Measurements from ENCODE around the gene KDM4D.
"Not testable (repeated sequence)": the region's sequence is repeated elsewhere in the genome, so short reads cannot be mapped to it uniquely, and the experiment has no call there.

KDM4D gene

DNA sequence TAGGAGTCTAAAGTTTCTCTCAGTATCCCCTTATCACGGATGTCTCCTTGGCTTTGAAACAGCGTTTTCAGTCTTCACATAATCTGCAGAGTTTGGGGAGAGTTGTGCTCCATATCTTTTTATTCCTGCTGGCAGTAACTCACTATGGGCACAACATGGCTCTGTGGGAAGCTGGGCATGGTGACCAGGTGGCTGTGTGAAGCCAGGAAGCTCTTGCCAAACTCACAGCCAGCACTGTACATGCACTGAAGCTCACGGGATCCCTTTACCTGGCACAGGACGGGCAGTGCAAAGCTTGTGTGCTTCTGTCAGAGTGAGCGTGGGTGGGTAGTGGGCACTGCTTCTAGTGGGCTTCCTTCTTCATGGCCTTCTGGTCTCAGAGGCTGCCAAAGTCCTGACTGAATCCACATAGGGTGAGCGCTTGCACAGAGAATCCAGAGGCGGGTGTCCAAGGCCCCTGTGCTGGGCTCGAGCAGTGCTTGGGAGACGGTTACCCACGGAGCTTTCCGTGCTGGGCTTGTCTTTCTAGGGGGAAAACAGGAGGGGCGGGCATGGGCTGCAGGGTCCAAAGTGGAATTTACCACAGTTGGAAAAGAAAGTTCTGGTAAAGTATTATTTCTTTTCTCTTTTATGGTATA lies 40.8 kb downstream of the KDM4D start:
- no peak for DNase-seq (ENCODE audit: extremely low read depth, low read depth)
- no peak overlapping the region for H3K4me3 ChIP-seq (replicated peaks; ENCODE audit: low read depth, low read length)
- TF ChIP-seq, protein P1, sequence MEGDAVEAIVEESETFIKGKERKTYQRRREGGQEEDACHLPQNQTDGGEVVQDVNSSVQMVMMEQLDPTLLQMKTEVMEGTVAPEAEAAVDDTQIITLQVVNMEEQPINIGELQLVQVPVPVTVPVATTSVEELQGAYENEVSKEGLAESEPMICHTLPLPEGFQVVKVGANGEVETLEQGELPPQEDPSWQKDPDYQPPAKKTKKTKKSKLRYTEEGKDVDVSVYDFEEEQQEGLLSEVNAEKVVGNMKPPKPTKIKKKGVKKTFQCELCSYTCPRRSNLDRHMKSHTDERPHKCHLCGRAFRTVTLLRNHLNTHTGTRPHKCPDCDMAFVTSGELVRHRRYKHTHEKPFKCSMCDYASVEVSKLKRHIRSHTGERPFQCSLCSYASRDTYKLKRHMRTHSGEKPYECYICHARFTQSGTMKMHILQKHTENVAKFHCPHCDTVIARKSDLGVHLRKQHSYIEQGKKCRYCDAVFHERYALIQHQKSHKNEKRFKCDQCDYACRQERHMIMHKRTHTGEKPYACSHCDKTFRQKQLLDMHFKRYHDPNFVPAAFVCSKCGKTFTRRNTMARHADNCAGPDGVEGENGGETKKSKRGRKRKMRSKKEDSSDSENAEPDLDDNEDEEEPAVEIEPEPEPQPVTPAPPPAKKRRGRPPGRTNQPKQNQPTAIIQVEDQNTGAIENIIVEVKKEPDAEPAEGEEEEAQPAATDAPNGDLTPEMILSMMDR (IDR thresholded peaks at IDR 0.05; ENCODE audit: low read depth, low read length, missing control alignments), result no peak

DNA sequence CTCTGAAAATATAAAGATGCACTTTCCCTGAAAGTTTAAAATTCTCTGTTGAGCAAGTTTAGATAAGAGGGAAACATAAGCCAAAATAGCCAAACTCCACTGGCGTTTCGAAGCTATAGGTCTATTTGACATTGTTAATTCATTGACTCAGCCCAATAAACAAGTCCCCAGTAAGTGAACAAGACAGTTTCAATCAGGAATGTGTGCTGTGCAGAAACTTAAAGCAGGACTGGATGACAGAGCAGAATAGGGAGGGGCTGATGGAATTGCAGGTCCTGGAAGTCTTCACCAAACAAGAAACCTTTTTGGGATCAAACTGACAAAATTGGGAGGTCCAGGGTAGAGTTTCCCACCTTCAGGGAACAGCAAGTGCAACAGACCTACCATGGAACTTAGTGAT lies 42.6 kb downstream of the KDM4D start:
- no peak overlapping the region for H3K4me3 ChIP-seq (replicated peaks; ENCODE audit: low read depth, low read length)
- no peak for DNase-seq (ENCODE audit: extremely low read depth, low read depth)
- TF ChIP-seq, protein P1 (IDR thresholded peaks at IDR 0.05; ENCODE audit: low read depth, low read length, missing control alignments), result no peak

DNA sequence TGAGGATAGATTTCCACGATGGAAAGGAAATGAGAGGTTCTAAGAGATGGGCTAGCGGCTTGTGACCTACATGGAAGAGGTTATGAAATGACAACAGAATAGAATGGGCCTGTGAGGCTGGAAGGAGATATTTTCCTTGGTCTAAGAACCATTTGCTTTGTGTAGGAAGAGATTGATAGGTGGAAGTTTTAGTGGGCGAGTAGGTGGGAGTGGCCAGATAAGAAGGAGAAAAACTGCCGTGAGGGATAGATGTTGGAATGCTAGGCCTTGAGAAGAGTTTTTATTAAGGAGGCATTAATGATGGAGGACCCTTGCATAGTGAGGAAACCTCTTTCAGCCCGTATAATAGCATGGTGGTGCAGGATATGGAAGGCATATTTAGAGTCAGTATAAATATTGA lies 48.0 kb downstream of the KDM4D start:
- H3K4me3 ChIP-seq (replicated peaks; ENCODE audit: low read depth, low read length); DNase-seq (ENCODE audit: extremely low read depth, low read depth): not testable (repeated sequence)

DNA sequence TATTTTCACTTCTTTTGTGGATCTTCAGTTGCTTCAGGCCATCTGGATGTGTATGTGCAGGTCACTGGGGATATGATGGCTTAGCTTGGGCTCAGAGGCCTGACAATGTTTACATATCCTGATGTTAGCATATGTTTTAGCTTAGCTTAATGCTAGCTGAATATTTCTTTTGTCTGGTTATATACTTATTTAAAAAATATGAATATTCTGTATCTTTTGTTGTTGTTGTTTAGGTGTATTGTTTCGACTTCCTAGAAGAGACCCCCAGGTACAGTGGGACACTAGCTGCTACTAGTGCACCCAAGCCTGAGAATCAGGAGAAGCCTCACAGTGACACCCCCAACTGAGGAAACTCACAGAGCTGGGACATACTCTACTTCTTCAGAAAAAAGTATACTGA lies 51.4 kb downstream of the KDM4D start, which contains the start of gene KDM4E:
Gene KDM4E (plus strand): TSS at position 301 of the 400 bp plus-strand sequence. CDS start 300 bp downstream, outside the sequence.
- TF ChIP-seq, protein P1 (IDR thresholded peaks at IDR 0.05; ENCODE audit: low read depth, low read length, missing control alignments), result no peak
- no peak for DNase-seq (ENCODE audit: extremely low read depth, low read depth)
- H3K4me3 ChIP-seq (replicated peaks; ENCODE audit: low read depth, low read length), result no peak within 1 kb of the TSS

DNA sequence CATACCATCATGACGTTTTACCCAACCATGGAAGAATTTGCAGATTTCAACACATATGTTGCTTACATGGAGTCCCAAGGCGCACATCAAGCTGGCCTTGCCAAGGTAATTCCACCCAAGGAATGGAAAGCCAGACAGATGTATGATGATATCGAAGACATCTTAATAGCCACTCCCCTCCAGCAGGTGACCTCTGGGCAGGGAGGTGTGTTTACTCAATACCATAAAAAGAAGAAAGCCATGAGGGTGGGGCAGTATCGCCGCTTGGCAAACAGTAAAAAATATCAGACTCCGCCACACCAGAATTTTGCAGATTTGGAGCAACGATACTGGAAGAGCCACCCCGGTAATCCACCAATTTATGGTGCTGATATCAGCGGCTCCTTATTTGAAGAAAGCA lies 52.1 kb downstream of the KDM4D start:
- DNase-seq (ENCODE audit: extremely low read depth, low read depth); H3K4me3 ChIP-seq (replicated peaks; ENCODE audit: low read depth, low read length): not testable (repeated sequence)

DNA sequence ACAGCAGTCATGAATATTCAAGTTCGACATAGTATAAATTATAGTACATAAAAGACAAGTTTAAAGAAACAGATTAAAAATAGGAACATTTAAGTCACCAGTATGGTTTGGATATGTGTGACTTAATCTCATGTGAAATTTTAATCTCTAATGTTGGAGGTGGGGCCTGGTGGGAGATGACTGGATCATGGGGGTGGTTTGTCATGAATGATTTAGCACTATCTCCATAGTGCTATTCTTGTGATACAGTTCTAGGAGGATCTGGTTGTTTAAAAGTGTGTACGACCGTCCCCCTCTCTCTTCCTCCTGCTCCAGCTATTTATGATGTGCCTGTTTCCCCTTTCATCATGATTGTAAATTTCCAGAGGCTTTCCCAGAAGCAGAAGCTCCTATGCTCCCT lies 54.8 kb downstream of the KDM4D start:
- no peak overlapping the region for H3K4me3 ChIP-seq (replicated peaks; ENCODE audit: low read depth, low read length)
- TF ChIP-seq, protein P1 (IDR thresholded peaks at IDR 0.05; ENCODE audit: low read depth, low read length, missing control alignments), result no peak
- DNase-seq (ENCODE audit: extremely low read depth, low read depth), result no peak

DNA sequence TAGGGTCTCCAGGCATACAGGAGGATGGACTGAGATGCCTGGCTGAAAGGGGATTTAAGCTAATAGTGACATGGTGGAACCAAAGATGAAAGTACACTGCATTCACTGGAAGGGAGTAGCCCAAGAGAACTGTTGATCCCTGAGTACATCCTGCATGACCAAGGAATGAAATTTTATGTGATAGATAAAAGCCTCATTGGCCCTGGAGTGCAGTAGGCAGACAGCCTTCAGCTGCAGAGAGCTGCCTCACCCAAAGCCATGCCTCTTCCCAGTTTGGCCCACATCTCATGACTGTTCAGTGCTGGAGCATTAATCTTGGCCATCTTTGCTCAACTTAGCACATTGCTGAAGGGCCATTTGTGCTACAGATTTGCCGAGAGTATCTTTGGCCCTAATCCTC lies 59.5 kb downstream of the KDM4D start:
- no peak overlapping the region for H3K4me3 ChIP-seq (replicated peaks; ENCODE audit: low read depth, low read length)
- DNase-seq (ENCODE audit: extremely low read depth, low read depth), result no peak
- TF ChIP-seq, protein P1 (IDR thresholded peaks at IDR 0.05; ENCODE audit: low read depth, low read length, missing control alignments), result no peak

DNA sequence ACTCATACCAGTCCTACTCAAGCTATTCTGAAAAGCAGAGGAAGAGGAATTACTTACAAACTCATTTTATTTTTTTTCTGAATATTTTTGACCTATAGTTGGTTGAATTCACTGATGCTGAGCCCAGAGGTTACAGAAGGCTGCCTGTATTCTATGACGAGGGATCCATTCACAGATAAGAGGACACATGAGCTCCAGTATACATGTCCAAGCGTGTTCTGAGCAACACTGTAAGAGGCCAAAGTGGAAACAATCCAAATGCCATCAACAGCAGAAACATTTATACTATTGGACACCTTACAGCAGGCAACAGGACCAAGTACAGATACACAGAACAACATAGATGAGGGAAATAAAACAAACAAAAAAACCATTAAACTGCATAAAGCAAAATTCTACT lies 61.8 kb downstream of the KDM4D start:
- H3K4me3 ChIP-seq (replicated peaks; ENCODE audit: low read depth, low read length), result no peak overlapping the region
- DNase-seq (ENCODE audit: extremely low read depth, low read depth), result no peak
- TF ChIP-seq, protein P1 (IDR thresholded peaks at IDR 0.05; ENCODE audit: low read depth, low read length, missing control alignments), result no peak

DNA sequence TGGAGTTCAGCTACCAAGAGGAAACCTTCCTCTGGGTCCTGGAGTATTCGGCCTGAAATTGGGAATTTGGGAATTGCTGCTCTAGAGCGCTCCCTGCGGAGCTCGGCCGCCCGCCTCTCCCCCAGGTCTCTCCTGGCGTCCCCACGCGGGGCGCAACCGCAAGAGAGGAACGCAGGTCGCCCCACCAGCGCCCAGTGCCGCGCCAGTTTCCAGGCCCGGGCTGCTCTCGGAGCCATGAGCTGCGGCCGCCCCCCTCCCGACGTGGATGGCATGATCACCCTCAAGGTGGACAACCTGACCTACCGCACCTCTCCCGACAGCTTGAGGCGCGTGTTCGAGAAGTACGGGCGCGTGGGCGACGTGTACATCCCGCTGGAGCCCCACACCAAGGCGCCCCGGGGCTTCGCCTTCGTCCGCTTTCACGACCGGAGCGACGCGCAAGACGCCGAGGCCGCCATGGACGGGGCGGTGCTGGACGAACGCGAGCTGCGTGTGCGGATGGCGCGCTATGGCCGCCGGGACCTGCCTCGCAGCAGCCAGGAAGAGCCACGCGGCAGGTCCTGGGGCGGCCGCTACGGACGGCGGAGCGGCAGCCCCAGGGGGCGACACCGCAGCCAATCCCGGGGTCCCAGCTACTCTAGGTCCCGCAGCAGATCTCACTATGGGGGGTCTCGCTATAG lies 64.0 kb downstream of the KDM4D start:
- H3K4me3 ChIP-seq (replicated peaks; ENCODE audit: low read depth, low read length), result 0 out of 2 replicates have a peak overlapping the region, but pooled peaks have one; percentile 5
- DNase-seq (ENCODE audit: extremely low read depth, low read depth), result not testable (repeated sequence)

All from HFF-Myc (cell line).